NCI-H345 treated with DMSO at 0.1 percent for 48 hours (cell line): Measurements from ENCODE around the gene ULBP1.
"Not testable (repeated sequence)": the region's sequence is repeated elsewhere in the genome, so short reads cannot be mapped to it uniquely, and the experiment has no call there.

Experiments
- DNase-seq: peaks from one replicate; lab custom pipeline; 2025; ENCODE audit not compliant: unreplicated experiment; lab: John Stamatoyannopoulos, UW

Gene ULBP1

GRCh38 chr6:149969635-149970034, 5.9 kb downstream of the ULBP1 start:
- DNase-seq, result no peak

- DNase-seq, result not testable (repeated sequence)
Observed at GRCh38 chr6:149974394-149974793, 10.7 kb downstream of the ULBP1 start.

- DNase-seq, result no peak
Observed at GRCh38 chr6:149974825-149975224, 11.1 kb downstream of the ULBP1 start.

GRCh38 chr6:149975400-149975799, 11.7 kb downstream of the ULBP1 start:
- DNase-seq, result no peak

- DNase-seq, result no peak
Observed at GRCh38 chr6:149977221-149977620, 13.5 kb downstream of the ULBP1 start.

GRCh38 chr6:149978610-149979009, 14.9 kb downstream of the ULBP1 start:
- no peak for DNase-seq

- DNase-seq, result no peak
Observed at GRCh38 chr6:149979293-149979692, 15.6 kb downstream of the ULBP1 start.

GRCh38 chr6:149983145-149983544, 19.4 kb downstream of the ULBP1 start:
- no peak for DNase-seq

GRCh38 chr6:149984773-149985172, 21.0 kb downstream of the ULBP1 start:
- DNase-seq, result no peak

- no peak for DNase-seq
Observed at GRCh38 chr6:149985481-149985937, 21.8 kb downstream of the ULBP1 start.

- no peak for DNase-seq
Observed at GRCh38 chr6:149987602-149988107, 23.9 kb downstream of the ULBP1 start.

- DNase-seq, result no peak
Observed at GRCh38 chr6:149988550-149989346, 25.0 kb downstream of the ULBP1 start.

GRCh38 chr6:149990212-149990660, 26.5 kb downstream of the ULBP1 start:
- DNase-seq, result no peak

GRCh38 chr6:149990661-149991471, 27.1 kb downstream of the ULBP1 start:
- no peak for DNase-seq

GRCh38 chr6:149991472-149991795, 27.7 kb downstream of the ULBP1 start:
- not testable (repeated sequence) for DNase-seq

- no peak for DNase-seq
Observed at GRCh38 chr6:149991838-149992237, 28.1 kb downstream of the ULBP1 start.

GRCh38 chr6:149995235-149995750, 31.6 kb downstream of the ULBP1 start:
- no peak for DNase-seq

GRCh38 chr6:149995971-149996370, 32.2 kb downstream of the ULBP1 start:
- no peak for DNase-seq

GRCh38 chr6:149999636-150000035, 35.9 kb downstream of the ULBP1 start:
- DNase-seq, result no peak

- no peak for DNase-seq
Observed at GRCh38 chr6:150001295-150002008, 37.7 kb downstream of the ULBP1 start.

GRCh38 chr6:150002710-150003109, 39.0 kb downstream of the ULBP1 start:
- no peak for DNase-seq
